RWPE2 (cell line): ENCODE data around the gene NQO2.

Experiments used
- ATAC-seq: fragments of 200-7000 bp; cut with Tn5 transposase; 3 replicates; pipeline ENCODE4 v1.9.1; 2021; ENCODE audit warnings: low read depth
- DNase-seq: peaks from one replicate; pipeline ENCODE4 v3.0.0-alpha.2; 2020; ENCODE audit warnings: low spot score
- H3K27ac ChIP-seq: fragments of 450-650 bp; 2 replicates; pipeline ENCODE4 v1.5.1; 2017; ENCODE audit warnings: mild to moderate bottlenecking; ENCODE audit not compliant: poor library complexity, severe bottlenecking
- H3K27me3 ChIP-seq: fragments of 250-450 bp; sonication (Bioruptor Pico); 2 replicates; pipeline ENCODE4 v1.5.1; 2021; ENCODE audit warnings: mild to moderate bottlenecking, moderate library complexity; ENCODE audit not compliant: insufficient read depth, poor library complexity, severe bottlenecking
- H3K36me3 ChIP-seq: fragments of 250-450 bp; sonication (Bioruptor Pico); 2 replicates; pipeline ENCODE4 v1.5.1; 2020; ENCODE audit warnings: low read depth, mild to moderate bottlenecking, moderate library complexity
- H3K4me1 ChIP-seq: fragments of 250-450 bp; sonication (Bioruptor Pico); 2 replicates; pipeline ENCODE4 v1.5.1; 2021; ENCODE audit warnings: mild to moderate bottlenecking, moderate library complexity; ENCODE audit not compliant: insufficient read depth, poor library complexity, severe bottlenecking
- H3K4me3 ChIP-seq: fragments of 250-450 bp; sonication (Bioruptor Pico); 2 replicates; pipeline ENCODE4 v1.5.1; 2021; ENCODE audit warnings: mild to moderate bottlenecking, moderate library complexity; ENCODE audit not compliant: severe bottlenecking
- H3K9me3 ChIP-seq: fragments of 250-450 bp; sonication (Bioruptor Pico); 2 replicates; pipeline ENCODE4 v1.5.1; 2021; ENCODE audit warnings: mild to moderate bottlenecking, moderate library complexity; ENCODE audit not compliant: severe bottlenecking
- TF ChIP-seq, protein P1 (sequence below): fragments of 450-650 bp; IDR thresholded peaks from one replicate; pipeline ENCODE4 v1.5.1; 2017; ENCODE audit warnings: mild to moderate bottlenecking, moderate library complexity; ENCODE audit not compliant: poor library complexity, severe bottlenecking

The NQO2 gene, protein sequence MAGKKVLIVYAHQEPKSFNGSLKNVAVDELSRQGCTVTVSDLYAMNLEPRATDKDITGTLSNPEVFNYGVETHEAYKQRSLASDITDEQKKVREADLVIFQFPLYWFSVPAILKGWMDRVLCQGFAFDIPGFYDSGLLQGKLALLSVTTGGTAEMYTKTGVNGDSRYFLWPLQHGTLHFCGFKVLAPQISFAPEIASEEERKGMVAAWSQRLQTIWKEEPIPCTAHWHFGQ

DNA sequence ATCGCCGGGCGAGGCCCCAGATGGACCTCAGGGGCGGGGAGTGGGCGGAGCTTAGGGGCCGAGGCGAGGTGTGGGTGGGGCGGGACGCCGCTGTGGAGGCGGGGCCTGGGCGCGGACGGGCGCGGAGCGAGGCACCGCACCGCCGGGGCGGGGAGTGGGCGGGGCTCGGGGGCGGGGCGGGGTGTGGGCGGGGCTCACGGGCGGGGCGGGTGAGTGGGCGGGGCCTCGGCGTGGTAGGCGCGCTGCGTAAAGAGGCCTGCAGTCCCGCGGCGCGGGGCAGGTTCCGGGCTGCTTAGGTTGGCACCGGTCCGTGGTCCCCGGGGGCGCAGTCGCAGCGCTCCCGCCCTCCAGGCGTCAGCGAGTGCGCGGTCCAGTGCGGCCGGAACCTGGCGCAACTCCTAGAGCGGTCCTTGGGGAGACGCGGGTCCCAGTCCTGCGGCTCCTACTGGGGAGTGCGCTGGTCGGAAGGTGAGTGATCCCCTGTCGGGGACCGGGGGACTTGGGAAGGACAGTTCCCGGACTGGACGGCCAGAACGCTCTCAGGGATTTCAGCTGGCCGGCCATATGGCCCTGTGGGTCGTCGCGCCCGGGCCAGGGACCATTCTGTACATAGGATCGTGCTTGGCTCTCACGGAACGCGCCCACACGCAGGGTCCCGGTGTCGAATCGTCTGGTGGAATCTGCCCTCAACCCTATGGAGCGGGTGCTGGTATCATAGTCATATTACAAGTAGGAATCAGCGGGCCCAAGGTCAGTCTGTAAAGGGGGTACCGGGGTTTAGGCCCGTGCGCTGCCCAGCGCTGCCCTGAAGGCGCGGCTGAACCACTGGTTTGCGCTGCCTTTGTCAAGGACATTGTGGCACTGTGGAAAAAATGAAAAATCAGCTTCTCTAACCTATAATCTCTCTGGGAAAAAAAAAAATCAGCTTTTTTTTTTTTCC, at the start of gene NQO2:
TSS of gene NQO2 (plus strand) at position 277 of the 940 bp plus-strand sequence. CDS start 6,659 bp downstream, outside the sequence.
- Histone ChIP-seq H3K27ac (no peak within 1 kb of the TSS), H3K27me3 (no peaks in the 10 kb centered on the region), H3K4me3 (peak within 1 kb of the TSS; percentile 52), H3K4me1 (peaks cover 5% of the 10 kb centered on the region), H3K9me3 (no peaks in the 10 kb centered on the region), H3K36me3 (peaks cover 3% of the 10 kb centered on the region; the same call in 1 of the 2 replicates)
- ATAC-seq: peak; percentile 71
- DNase-seq: peak; percentile 88
- TF ChIP-seq, protein P1, sequence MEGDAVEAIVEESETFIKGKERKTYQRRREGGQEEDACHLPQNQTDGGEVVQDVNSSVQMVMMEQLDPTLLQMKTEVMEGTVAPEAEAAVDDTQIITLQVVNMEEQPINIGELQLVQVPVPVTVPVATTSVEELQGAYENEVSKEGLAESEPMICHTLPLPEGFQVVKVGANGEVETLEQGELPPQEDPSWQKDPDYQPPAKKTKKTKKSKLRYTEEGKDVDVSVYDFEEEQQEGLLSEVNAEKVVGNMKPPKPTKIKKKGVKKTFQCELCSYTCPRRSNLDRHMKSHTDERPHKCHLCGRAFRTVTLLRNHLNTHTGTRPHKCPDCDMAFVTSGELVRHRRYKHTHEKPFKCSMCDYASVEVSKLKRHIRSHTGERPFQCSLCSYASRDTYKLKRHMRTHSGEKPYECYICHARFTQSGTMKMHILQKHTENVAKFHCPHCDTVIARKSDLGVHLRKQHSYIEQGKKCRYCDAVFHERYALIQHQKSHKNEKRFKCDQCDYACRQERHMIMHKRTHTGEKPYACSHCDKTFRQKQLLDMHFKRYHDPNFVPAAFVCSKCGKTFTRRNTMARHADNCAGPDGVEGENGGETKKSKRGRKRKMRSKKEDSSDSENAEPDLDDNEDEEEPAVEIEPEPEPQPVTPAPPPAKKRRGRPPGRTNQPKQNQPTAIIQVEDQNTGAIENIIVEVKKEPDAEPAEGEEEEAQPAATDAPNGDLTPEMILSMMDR: no peak

DNA sequence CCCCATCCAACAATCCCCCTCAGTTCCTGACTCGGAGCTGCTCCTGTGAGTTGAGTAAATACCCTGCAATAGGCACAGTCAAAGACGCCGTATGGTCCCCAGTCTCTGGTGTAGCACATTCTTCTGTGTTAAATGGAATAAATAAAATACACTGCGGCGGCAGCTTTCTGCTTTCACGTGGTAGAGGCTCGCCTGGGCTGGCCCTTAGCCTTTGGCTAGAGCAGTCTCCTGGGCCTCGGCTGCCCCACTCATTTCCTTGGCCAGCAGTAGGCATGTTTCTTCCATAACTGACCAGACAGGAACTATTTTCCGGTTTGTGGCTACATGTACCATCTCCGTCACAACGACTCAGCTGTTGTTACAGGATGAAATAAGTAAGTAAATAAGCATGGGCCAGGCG, 49.0 kb upstream of the NQO2 start:
- ATAC-seq (no peak), DNase-seq (no peak)
- Histone ChIP-seq H3K27me3 (no peaks in the 10 kb centered on the region), H3K4me3 (no peak overlapping the region), H3K9me3 (no peaks in the 10 kb centered on the region), H3K4me1 (no peaks in the 10 kb centered on the region), H3K27ac (no peak overlapping the region), H3K36me3 (peaks cover 39% of the 10 kb centered on the region)
- TF ChIP-seq, protein P1: no peak

DNA sequence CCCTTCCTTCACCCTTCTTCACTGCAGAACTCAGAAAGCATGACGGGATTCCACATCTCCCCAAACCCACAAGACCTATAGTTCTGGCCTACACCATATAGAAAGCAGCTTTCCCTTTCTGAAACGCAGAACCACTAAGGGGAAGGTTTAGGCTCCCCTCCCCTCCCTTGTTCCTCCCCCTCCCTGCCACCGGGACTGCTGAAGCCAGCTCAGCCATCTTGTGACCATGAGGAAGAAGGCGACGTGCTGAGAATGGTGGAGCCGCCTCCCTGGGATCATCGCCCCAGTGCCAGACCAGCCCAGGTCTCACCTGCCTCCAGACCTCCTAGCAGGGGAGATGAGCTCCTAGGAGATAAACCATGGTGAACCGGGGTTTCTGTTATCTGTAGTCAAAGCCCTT, 48.0 kb upstream of the NQO2 start:
- no peak overlapping the region for H3K4me3 ChIP-seq
- H3K27ac ChIP-seq: no peak overlapping the region
- H3K4me1 ChIP-seq: no peaks in the 10 kb centered on the region
- no peaks in the 10 kb centered on the region for H3K27me3 ChIP-seq
- TF ChIP-seq, protein P1: no peak
- peaks cover 39% of the 10 kb centered on the region for H3K36me3 ChIP-seq
- no peak for ATAC-seq
- no peaks in the 10 kb centered on the region for H3K9me3 ChIP-seq
- DNase-seq: no peak

DNA sequence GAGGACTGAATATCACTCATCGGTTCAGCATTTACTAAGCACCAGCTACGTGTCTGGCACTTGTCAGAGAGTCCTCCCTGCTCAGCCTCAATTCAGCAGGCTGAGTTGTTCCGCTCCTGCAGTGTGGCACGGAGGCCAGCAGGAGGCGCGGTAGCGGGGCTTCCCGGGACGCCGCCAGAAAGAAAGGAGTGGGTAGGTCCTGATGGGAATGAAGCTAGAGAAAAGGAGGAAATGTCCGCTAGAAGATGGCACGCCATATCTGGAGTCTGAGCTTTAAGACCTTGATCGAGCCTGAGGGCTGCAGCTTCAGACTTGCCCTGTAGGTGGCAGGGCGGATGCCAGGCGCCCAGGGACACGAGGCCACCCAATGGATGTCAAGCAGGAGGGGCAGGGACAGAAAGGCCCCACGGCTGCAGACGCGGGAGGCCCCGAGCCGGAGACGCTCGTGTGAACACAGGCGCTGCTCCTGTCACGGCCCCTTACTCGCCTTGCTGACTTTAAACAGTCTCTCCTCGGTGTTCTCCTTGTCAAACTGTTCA, 47.1 kb upstream of the NQO2 start:
- TF ChIP-seq, protein P1: peak; percentile 94
- H3K4me3 ChIP-seq: no peak overlapping the region
- no peak overlapping the region for H3K27ac ChIP-seq
- H3K9me3 ChIP-seq: no peaks in the 10 kb centered on the region
- DNase-seq: no peak
- no peaks in the 10 kb centered on the region for H3K4me1 ChIP-seq
- peak; percentile 84 for ATAC-seq
- peaks cover 39% of the 10 kb centered on the region for H3K36me3 ChIP-seq
- H3K27me3 ChIP-seq: no peaks in the 10 kb centered on the region
